NCI-H2107 (cell line): ENCODE results near the gene CDC25A.
"Not testable (repeated sequence)": the region's sequence is repeated elsewhere in the genome, so short reads cannot be mapped to it uniquely, and the experiment has no call there.

ENCODE experiments used
- DNase-seq: peaks from one replicate; lab custom pipeline; 2025; lab: John Stamatoyannopoulos, UW

CDC25A gene

GRCh38 chr3:48188266-48189201 lies at the start of gene CDC25A:
Gene CDC25A, minus strand, starts transcription at chr3:48188417. Its CDS starts 470 bp downstream, at chr3:48187947.
- DNase-seq = peak; percentile 88

GRCh38 chr3:48236531-48236930 lies 48.3 kb upstream of the CDC25A start:
- no peak for DNase-seq

GRCh38 chr3:48233542-48233941 lies 45.3 kb upstream of the CDC25A start:
- DNase-seq = no peak

- peak; percentile 46 for DNase-seq
Measured at GRCh38 chr3:48232734-48233133, 44.5 kb upstream of the CDC25A start.

GRCh38 chr3:48232232-48232631 lies 44.0 kb upstream of the CDC25A start:
- DNase-seq = no peak

GRCh38 chr3:48226939-48227338 lies 38.7 kb upstream of the CDC25A start:
- no peak for DNase-seq

GRCh38 chr3:48225587-48225986 lies 37.4 kb upstream of the CDC25A start:
- no peak for DNase-seq

GRCh38 chr3:48222616-48223513 lies 34.6 kb upstream of the CDC25A start, which contains the start of gene CAMP:
Gene CAMP, plus strand, starts transcription at chr3:48223495. Its CDS starts 17 bp downstream, at chr3:48223512.
- no peak for DNase-seq

- no peak for DNase-seq
Measured at GRCh38 chr3:48220746-48221145, 32.5 kb upstream of the CDC25A start.

- DNase-seq = no peak
Measured at GRCh38 chr3:48219543-48219942, 31.3 kb upstream of the CDC25A start.

GRCh38 chr3:48218537-48218936 lies 30.3 kb upstream of the CDC25A start:
- no peak for DNase-seq

GRCh38 chr3:48217449-48217848 lies 29.2 kb upstream of the CDC25A start:
- no peak for DNase-seq

- no peak for DNase-seq
Measured at GRCh38 chr3:48215876-48216275, 27.7 kb upstream of the CDC25A start.

GRCh38 chr3:48215466-48215865 lies 27.2 kb upstream of the CDC25A start:
- DNase-seq = no peak

- DNase-seq = no peak
Measured at GRCh38 chr3:48215019-48215418, 26.8 kb upstream of the CDC25A start.

- no peak for DNase-seq
Measured at GRCh38 chr3:48214225-48214624, 26.0 kb upstream of the CDC25A start.

GRCh38 chr3:48211776-48212175 lies 23.6 kb upstream of the CDC25A start:
- not testable (repeated sequence) for DNase-seq

GRCh38 chr3:48210534-48210933 lies 22.3 kb upstream of the CDC25A start:
- DNase-seq = not testable (repeated sequence)

GRCh38 chr3:48209445-48209844 lies 21.2 kb upstream of the CDC25A start:
- DNase-seq = no peak

- DNase-seq = no peak
Measured at GRCh38 chr3:48208076-48208475, 19.9 kb upstream of the CDC25A start.

- DNase-seq = no peak
Measured at GRCh38 chr3:48202632-48203031, 14.4 kb upstream of the CDC25A start.

GRCh38 chr3:48199117-48199516 lies 10.9 kb upstream of the CDC25A start:
- no peak for DNase-seq

- DNase-seq = no peak
Measured at GRCh38 chr3:48196611-48197010, 8.4 kb upstream of the CDC25A start.
